Ascending aorta (tissue), 2 donors: ENCODE results near the gene KCNH2. TPM values are rescaled to one million over a fixed set of nuclear protein-coding genes. Genes with fewer than 3 reads are reported as not detected.
A peak's percentile ranks its signal among the peaks of the same experiment; 100 is the strongest.

Source experiments
- DNase-seq, 2 donors: peaks; one replicate each; pipeline ENCODE4 v3.0.0-alpha.2; 2019; ENCODE audit warnings: low spot score in 2 of 2
- H3K27ac ChIP-seq, 2 donors: fragments of 200-600 bp; sonication (generic); one replicate each; pipeline ENCODE4 v1.5.1; 2016 to 2017; ENCODE audit warnings: mild to moderate bottlenecking in 1 of 2
- H3K27me3 ChIP-seq: fragments of 200-600 bp; sonication (generic); one replicate; pipeline ENCODE4 v1.5.1; 2017
- H3K36me3 ChIP-seq, 2 donors: fragments of 200-600 bp; sonication (generic); one replicate each; pipeline ENCODE4 v1.5.1; 2016
- H3K4me1 ChIP-seq, 2 donors: fragments of 200-600 bp; sonication (generic); one replicate each; pipeline ENCODE4 v1.5.1; 2016 to 2017; ENCODE audit warnings: mild to moderate bottlenecking in 1 of 2
- H3K4me3 ChIP-seq, 2 donors: fragments of 200-600 bp; sonication (generic); one replicate each; pipeline ENCODE4 v1.5.1; 2016 to 2017; ENCODE audit warnings: mild to moderate bottlenecking in 1 of 2
- H3K9me3 ChIP-seq, 2 donors: fragments of 200-600 bp; sonication (generic); one replicate each; pipeline ENCODE4 v1.5.1; 2016
- CTCF ChIP-seq, 3 experiments: fragments of 200-600 bp in 2 of 3; fragments of 450-650 bp in 1 of 3; sonication (generic) in 2 of 3; IDR thresholded peaks; one replicate each; pipeline ENCODE4 v1.5.1; 2016 to 2019; ENCODE audit warnings: antibody characterized with exemption in 3 of 3, mild to moderate bottlenecking in 1 of 3, moderate library complexity in 1 of 3
- intact Hi-C: fragments of 100-400 bp; cut with DNase I; formaldehyde crosslinking; loops from one replicate; pipeline ENCODE4 v1.15.1; 2023
- total RNA-seq: library from RNA; depleted of rRNA; stranded (reverse); fragments of >200 nt; gene quantifications from one replicate; pipeline ENCODE4 v1.1.0, GENCODE V29; 2016

The KCNH2 gene
- total RNA-seq, 1 donor from 2014 or later, result not detected

GRCh38 chr7:150916670-150917069, 61.5 kb downstream of the KCNH2 start:
- intact Hi-C loops, result no loop called here
- Histone ChIP-seq H3K27ac (no peak overlapping the region), H3K27me3 (no peaks in the 10 kb centered on the region), H3K36me3 (no peaks in the 10 kb centered on the region), H3K4me1 (no peaks in the 10 kb centered on the region), H3K4me3 (no peak overlapping the region), H3K9me3 (no peaks in the 10 kb centered on the region)
- peak in 1 of 2 donors; percentile 50 for DNase-seq
- no peak for TF ChIP-seq CTCF (IDR thresholded peaks at IDR 0.05)

- Histone ChIP-seq H3K27ac (no peak overlapping the region), H3K27me3 (no peaks in the 10 kb centered on the region), H3K9me3 (no peaks in the 10 kb centered on the region), H3K36me3 (no peaks in the 10 kb centered on the region), H3K4me1 (no peaks in the 10 kb centered on the region), H3K4me3 (no peak overlapping the region)
- DNase-seq, result peak in 1 of 2 donors; percentile 54
- intact Hi-C loops, result no loop called here
- no peak for TF ChIP-seq CTCF (IDR thresholded peaks at IDR 0.05)
Observed at GRCh38 chr7:150914966-150915365, 63.2 kb downstream of the KCNH2 start.

GRCh38 chr7:150914196-150914595, 63.9 kb downstream of the KCNH2 start:
- DNase-seq, result peak in 1 of 2 donors; percentile 31
- Histone ChIP-seq H3K4me1 (no peaks in the 10 kb centered on the region), H3K27ac (no peak overlapping the region), H3K36me3 (no peaks in the 10 kb centered on the region), H3K4me3 (no peak overlapping the region), H3K27me3 (no peaks in the 10 kb centered on the region), H3K9me3 (no peaks in the 10 kb centered on the region)
- intact Hi-C loops, result no loop called here
- no peak for TF ChIP-seq CTCF (IDR thresholded peaks at IDR 0.05)

GRCh38 chr7:150912427-150912826, 65.7 kb downstream of the KCNH2 start:
- Histone ChIP-seq H3K4me1 (no peaks in the 10 kb centered on the region), H3K9me3 (no peaks in the 10 kb centered on the region), H3K27me3 (no peaks in the 10 kb centered on the region), H3K4me3 (no peak overlapping the region), H3K36me3 (no peaks in the 10 kb centered on the region), H3K27ac (no peak overlapping the region)
- intact Hi-C loops, result no loop called here
- no peak for TF ChIP-seq CTCF (IDR thresholded peaks at IDR 0.05)
- DNase-seq, result peak in 1 of 2 donors; percentile 16

- intact Hi-C loops, result no loop called here
- no peaks in the 10 kb centered on the region for H3K4me1 ChIP-seq
- H3K36me3 ChIP-seq, result no peaks in the 10 kb centered on the region
- H3K4me3 ChIP-seq, result no peak overlapping the region
- TF ChIP-seq CTCF (IDR thresholded peaks at IDR 0.05), result no peak
- H3K9me3 ChIP-seq, result no peaks in the 10 kb centered on the region
- DNase-seq, result no peak
- no peak overlapping the region for H3K27ac ChIP-seq
- no peaks in the 10 kb centered on the region for H3K27me3 ChIP-seq
Observed at GRCh38 chr7:150911590-150912267, 66.4 kb downstream of the KCNH2 start.
